ENCODE measurements around the gene MED12. TPM values are rescaled to one million over a fixed set of nuclear protein-coding genes. Genes with fewer than 3 reads are reported as not detected.

Gene MED12
- total and polyA plus RNA-seq, 2 of the 8 experiments (the other 6 are each of a cell fraction or from before 2014, with no cell fraction given), result 19.4 to 48.9 TPM

DNA sequence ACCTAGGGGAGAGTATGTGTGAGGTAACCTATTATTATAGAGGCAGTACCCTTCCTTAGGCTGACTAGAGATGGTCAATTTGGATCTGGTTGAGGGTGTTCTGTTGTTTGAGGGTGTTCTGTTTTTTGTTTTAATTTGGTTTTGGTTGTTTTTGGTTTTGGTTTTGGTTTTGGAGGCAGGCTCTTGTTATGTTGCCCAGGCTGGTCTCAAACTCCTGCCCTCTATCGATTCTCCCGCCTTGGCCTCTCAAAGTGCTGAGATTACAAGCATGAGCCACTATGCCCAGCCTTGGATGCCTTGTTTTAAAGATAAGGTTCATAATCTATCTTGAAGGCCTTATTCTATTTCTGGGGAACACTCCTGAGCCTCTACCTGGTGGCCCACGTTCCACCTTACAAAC is 12.8 kb upstream of the MED12 start (continued):
- TF ChIP-seq KDM5A (IDR thresholded peaks at IDR 0.05; ENCODE audit: low read length), result no peak
- TF ChIP-seq CREB1 (IDR thresholded peaks at IDR 0.05), result no peak
- TF ChIP-seq SIRT6 (IDR thresholded peaks at IDR 0.05; ENCODE audit: low read length), result no peak
- TF ChIP-seq TBP (IDR thresholded peaks at IDR 0.05; ENCODE audit: low read depth, low read length), result no peak
- TF ChIP-seq CTBP2 (IDR thresholded peaks at IDR 0.05; ENCODE audit: borderline replicate concordance, insufficient read depth, insufficient read length, low read length), result no peak
- TF ChIP-seq, protein P1, sequence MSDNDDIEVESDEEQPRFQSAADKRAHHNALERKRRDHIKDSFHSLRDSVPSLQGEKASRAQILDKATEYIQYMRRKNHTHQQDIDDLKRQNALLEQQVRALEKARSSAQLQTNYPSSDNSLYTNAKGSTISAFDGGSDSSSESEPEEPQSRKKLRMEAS (IDR thresholded peaks at IDR 0.05), result no peak
- no peak for TF ChIP-seq POU5F1 (IDR thresholded peaks at IDR 0.05; ENCODE audit: low read depth, low read length)

All from H1 (cell line).